ENCODE data around the gene POU2AF2.

The POU2AF2 gene

DNA sequence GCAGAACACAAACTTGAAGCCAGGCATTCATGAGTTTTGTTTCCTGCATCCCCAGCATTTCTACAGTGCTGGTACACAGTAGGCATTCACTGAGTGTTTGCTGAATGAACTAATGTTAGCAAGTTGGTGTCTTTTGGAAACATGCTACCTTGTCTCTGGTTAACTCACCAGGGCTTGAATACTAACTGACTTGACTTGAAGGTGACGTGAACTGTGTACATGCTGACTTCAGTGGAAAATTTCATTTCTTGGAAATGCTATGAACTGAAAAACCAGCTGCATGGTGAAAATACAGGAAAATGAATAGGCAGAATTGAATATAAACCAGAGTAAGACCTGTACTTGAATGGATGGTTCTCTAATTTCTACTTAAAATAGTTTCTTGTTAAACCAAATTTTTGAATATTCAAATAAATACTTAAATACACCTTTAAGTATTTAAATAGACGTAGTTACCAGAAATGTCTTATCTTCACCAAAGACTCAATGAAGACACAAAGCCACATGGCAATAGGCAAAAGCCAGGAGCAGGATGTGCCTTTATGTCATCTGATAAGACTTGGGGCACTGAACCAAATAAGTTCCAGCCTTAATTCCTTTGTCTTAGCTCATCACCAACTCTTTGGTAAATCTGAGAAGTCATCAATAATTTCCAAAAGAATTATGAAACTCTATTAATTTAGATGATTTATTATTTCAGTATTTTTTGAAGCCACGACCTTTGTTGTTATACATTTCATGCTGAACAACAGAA is 39.7 kb upstream of the POU2AF2 start:
- Histone ChIP-seq H3K79me2 (ENCODE audit: insufficient read depth, low read length) (no peaks in the 10 kb centered on the region), H3K36me3 (ENCODE audit: insufficient read depth, low read length) (no peaks in the 10 kb centered on the region), H4K20me1 (ENCODE audit: insufficient read depth, low read length) (no peaks in the 10 kb centered on the region), H3F3A (ENCODE audit: insufficient read depth, low read length) (no peaks in the 10 kb centered on the region), H3K4me2 (ENCODE audit: low read length) (no peak overlapping the region), H3K4me1 (ENCODE audit: insufficient read depth, low read length, severe bottlenecking) (peaks cover under 1% of the 10 kb centered on the region), H3K27ac (ENCODE audit: low read depth, low read length, poor library complexity, severe bottlenecking) (no peak overlapping the region), H2AFZ (ENCODE audit: low read length) (no peak overlapping the region), H3K27me3 (ENCODE audit: insufficient read depth, low read length) (no peaks in the 10 kb centered on the region), H3K9me3 (ENCODE audit: low read length) (no peaks in the 10 kb centered on the region), H3K4me3 (ENCODE audit: low read depth, low read length, poor library complexity, severe bottlenecking) (no peak overlapping the region), H3K9me2 (ENCODE audit: low read depth, low read length) (no peaks in the 10 kb centered on the region), H3K9ac (ENCODE audit: low read length) (no peak overlapping the region)
- TF ChIP-seq CTCF (IDR thresholded peaks at IDR 0.05; ENCODE audit: low read length) = no peak
- no peak for TF ChIP-seq EZH2 (IDR thresholded peaks at IDR 0.05; ENCODE audit: borderline replicate concordance, low read length)

DNA sequence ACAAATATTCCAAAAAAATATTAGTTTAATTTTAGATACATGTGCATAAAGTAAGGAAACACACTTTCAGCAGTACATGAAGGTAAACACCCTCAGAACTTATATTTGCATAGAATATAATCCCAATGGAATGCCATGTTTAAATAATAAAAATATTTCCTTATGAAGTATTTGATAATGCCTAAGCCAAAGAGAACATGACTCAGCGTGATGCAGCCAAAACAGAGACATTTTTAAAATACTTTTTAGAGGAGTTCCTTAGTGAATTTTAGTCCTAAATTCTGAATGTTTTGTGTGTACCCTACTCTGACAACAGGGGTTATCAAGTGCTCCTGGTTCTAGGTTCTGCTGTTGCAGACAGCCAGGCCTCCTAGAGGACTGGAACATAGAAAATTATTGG is 39.1 kb upstream of the POU2AF2 start:
- H3K27me3 ChIP-seq (ENCODE audit: insufficient read depth, low read length) = no peaks in the 10 kb centered on the region
- no peaks in the 10 kb centered on the region for H3F3A ChIP-seq (ENCODE audit: insufficient read depth, low read length)
- H3K4me3 ChIP-seq (ENCODE audit: low read depth, low read length, poor library complexity, severe bottlenecking) = no peak overlapping the region
- H3K9me3 ChIP-seq (ENCODE audit: low read length) = no peaks in the 10 kb centered on the region
- H3K4me1 ChIP-seq (ENCODE audit: insufficient read depth, low read length, severe bottlenecking) = no peaks in the 10 kb centered on the region
- H3K36me3 ChIP-seq (ENCODE audit: insufficient read depth, low read length) = no peaks in the 10 kb centered on the region
- H4K20me1 ChIP-seq (ENCODE audit: insufficient read depth, low read length) = no peaks in the 10 kb centered on the region
- H3K27ac ChIP-seq (ENCODE audit: low read depth, low read length, poor library complexity, severe bottlenecking) = no peak overlapping the region
- no peak overlapping the region for H3K9ac ChIP-seq (ENCODE audit: low read length)
- H2AFZ ChIP-seq (ENCODE audit: low read length) = no peak overlapping the region
- H3K79me2 ChIP-seq (ENCODE audit: insufficient read depth, low read length) = no peaks in the 10 kb centered on the region
- H3K9me2 ChIP-seq (ENCODE audit: low read depth, low read length) = no peaks in the 10 kb centered on the region
- no peak overlapping the region for H3K4me2 ChIP-seq (ENCODE audit: low read length)
- no peak for TF ChIP-seq EZH2 (IDR thresholded peaks at IDR 0.05; ENCODE audit: borderline replicate concordance, low read length)
- TF ChIP-seq CTCF (IDR thresholded peaks at IDR 0.05; ENCODE audit: low read length) = no peak

DNA sequence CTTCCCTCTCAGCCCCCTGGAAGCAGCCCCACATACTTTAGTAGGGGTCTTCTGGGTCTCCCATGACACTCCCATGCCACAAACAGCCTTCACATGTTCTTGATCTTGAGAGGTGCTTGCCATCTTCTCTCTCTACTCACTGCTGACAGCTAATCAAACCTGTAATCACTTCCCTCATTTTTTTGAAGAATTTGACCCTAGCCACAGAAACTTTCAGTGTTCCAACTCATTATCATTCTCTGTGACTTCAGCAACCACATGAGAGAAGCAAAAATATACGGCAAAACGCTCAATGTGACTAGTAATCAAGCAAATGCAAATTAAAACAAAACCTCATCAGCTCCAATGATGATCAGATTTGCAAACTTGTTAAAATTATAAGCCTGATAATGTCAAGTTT is 38.3 kb upstream of the POU2AF2 start:
- Histone ChIP-seq H2AFZ (ENCODE audit: low read length) (no peak overlapping the region), H3K9ac (ENCODE audit: low read length) (no peak overlapping the region), H4K20me1 (ENCODE audit: insufficient read depth, low read length) (no peaks in the 10 kb centered on the region), H3K27ac (ENCODE audit: low read depth, low read length, poor library complexity, severe bottlenecking) (no peak overlapping the region), H3K4me1 (ENCODE audit: insufficient read depth, low read length, severe bottlenecking) (no peaks in the 10 kb centered on the region), H3K79me2 (ENCODE audit: insufficient read depth, low read length) (no peaks in the 10 kb centered on the region), H3F3A (ENCODE audit: insufficient read depth, low read length) (no peaks in the 10 kb centered on the region), H3K4me2 (ENCODE audit: low read length) (no peak overlapping the region), H3K4me3 (ENCODE audit: low read depth, low read length, poor library complexity, severe bottlenecking) (no peak overlapping the region), H3K9me3 (ENCODE audit: low read length) (no peaks in the 10 kb centered on the region), H3K36me3 (ENCODE audit: insufficient read depth, low read length) (no peaks in the 10 kb centered on the region), H3K27me3 (ENCODE audit: insufficient read depth, low read length) (no peaks in the 10 kb centered on the region), H3K9me2 (ENCODE audit: low read depth, low read length) (no peaks in the 10 kb centered on the region)
- TF ChIP-seq EZH2 (IDR thresholded peaks at IDR 0.05; ENCODE audit: borderline replicate concordance, low read length) = no peak
- TF ChIP-seq CTCF (IDR thresholded peaks at IDR 0.05; ENCODE audit: low read length) = no peak

All from OCI-LY1 (cell line).